Smooth muscle cell (in vitro differentiated cells): ENCODE measurements around the gene RNF208. TPM values are rescaled to one million over a fixed set of nuclear protein-coding genes. Genes with fewer than 3 reads are reported as not detected.

ENCODE experiments used
- DNase-seq: peaks from one replicate; lab custom pipeline; 2025; ENCODE audit not compliant: unreplicated experiment; lab: John Stamatoyannopoulos, UW
- H2AFZ ChIP-seq: fragments of 200-600 bp; sonication (generic); 2 replicates; pipeline ENCODE4 v1.6.0; 2016; ENCODE audit warnings: antibody characterized with exemption, low read depth, mild to moderate bottlenecking
- H3F3A ChIP-seq: fragments of 200-600 bp; sonication (generic); 2 replicates; pipeline ENCODE4 v1.6.0; 2017; ENCODE audit warnings: antibody characterized with exemption, low read depth
- H3K27ac ChIP-seq: fragments of 200-600 bp; sonication (generic); 2 replicates; pipeline ENCODE4 v1.5.1; 2016; ENCODE audit warnings: low read depth, mild to moderate bottlenecking
- H3K27me3 ChIP-seq: fragments of 200-600 bp; sonication (generic); 2 replicates; pipeline ENCODE4 v1.6.1; 2016; ENCODE audit warnings: low read depth, mild to moderate bottlenecking
- H3K36me3 ChIP-seq: fragments of 200-600 bp; sonication (generic); 2 replicates; pipeline ENCODE4 v1.5.1; 2016; ENCODE audit warnings: low read depth
- H3K4me1 ChIP-seq: fragments of 200-600 bp; sonication (generic); 2 replicates; pipeline ENCODE4 v1.5.1; 2016; ENCODE audit warnings: low read depth
- H3K4me2 ChIP-seq: fragments of 200-600 bp; sonication (generic); 2 replicates; pipeline ENCODE4 v1.6.0; 2016; ENCODE audit warnings: mild to moderate bottlenecking
- H3K4me3 ChIP-seq: fragments of 200-600 bp; sonication (generic); 2 replicates; pipeline ENCODE4 v1.5.1; 2016; ENCODE audit warnings: mild to moderate bottlenecking
- H3K79me2 ChIP-seq: fragments of 200-600 bp; sonication (generic); 2 replicates; pipeline ENCODE4 v1.6.0; 2016; ENCODE audit warnings: low read depth, mild to moderate bottlenecking
- H3K9ac ChIP-seq: fragments of 200-600 bp; sonication (generic); 2 replicates; pipeline ENCODE4 v1.6.0; 2016; ENCODE audit warnings: low read depth
- H3K9me3 ChIP-seq: fragments of 200-600 bp; sonication (generic); replicated peaks from 2 replicates; pipeline ENCODE4 v1.5.1; 2016; ENCODE audit warnings: low read depth
- H4K20me1 ChIP-seq: fragments of 200-600 bp; sonication (generic); 2 replicates; pipeline ENCODE4 v1.6.0; 2016; ENCODE audit warnings: low read depth
- WGBS: methylation state at CpG from one replicate; pipeline ENCODE4 v1.1.7; 2016; ENCODE audit warnings: low lambda C conversion rate; 5-methylcytosine and 5-hydroxymethylcytosine counted together
- polyA plus RNA-seq: library from polyadenylated mRNA; unstranded; fragments of >200 nt; fragmentation: Nextera tagmentation; extraction: Ambion mirVana; gene quantifications from 2 replicates; pipeline ENCODE4 v1.2.1, GENCODE V29; 2016
- total RNA-seq: library from RNA; depleted of rRNA; stranded (reverse); fragments of >200 nt; gene quantifications from 2 replicates; pipeline ENCODE4 v1.2.3, GENCODE V29; 2014
- TF ChIP-seq, protein P1 (sequence below): fragments of 200-600 bp; sonication (generic); IDR thresholded peaks from 2 replicates; pipeline ENCODE4 v1.5.1; 2017; ENCODE audit warnings: borderline replicate concordance, mild to moderate bottlenecking, antibody characterized with exemption; ENCODE audit not compliant: insufficient read depth, poor library complexity, severe bottlenecking

The RNF208 gene
- total and polyA plus RNA-seq, 2 experiments from 2014 or later: 0.36 to 1.4 TPM

DNA sequence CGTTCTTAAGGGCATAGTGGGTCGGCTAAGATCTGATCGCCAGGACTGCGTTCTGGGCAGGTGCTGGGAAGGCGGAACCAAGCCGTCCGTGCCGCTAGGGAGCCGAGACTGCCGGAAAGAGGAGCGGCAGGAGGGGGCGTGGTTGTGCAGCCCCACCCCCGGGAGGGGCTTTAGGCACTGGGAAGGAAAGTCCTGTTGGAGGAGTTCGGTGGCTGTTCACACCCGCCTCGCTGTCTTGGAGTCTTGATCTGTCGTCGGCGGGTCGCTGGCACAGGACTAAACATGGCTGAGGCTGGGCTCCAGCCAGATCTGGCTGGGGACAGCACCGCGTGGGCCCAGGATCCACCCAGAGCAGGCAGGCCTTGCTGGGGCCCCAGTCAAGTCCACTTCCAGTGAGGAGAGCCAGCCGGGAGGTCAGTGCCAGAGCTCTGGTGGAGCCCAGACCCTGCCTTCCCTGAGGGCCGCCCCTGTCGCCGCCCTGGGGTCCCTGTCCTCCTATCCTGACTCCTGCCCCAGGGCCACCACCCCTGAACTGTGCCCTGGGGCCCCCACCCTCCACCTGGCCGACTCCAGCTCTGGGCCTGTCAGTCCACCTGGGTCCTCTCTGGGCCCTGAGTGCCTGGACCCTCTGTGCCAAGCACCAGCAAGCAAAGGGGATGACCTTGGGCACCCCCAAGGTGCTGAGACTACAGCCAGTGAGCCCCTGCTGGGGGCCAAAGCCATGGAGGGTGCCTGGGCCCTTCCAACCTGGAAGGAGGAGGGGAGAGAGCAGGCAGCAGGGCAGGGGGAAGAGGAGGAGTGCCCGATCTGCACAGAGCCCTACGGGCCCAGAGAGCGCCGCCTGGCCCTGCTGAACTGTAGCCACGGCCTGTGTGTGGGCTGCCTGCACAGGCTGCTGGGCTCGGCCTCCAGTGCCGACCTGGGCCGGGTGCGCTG, 4.5 kb downstream of the RNF208 start:
- Histone ChIP-seq H3K4me3 (peak overlapping the region; percentile 28), H2AFZ (no peak overlapping the region), H3K79me2 (no peaks in the 10 kb centered on the region), H3K27ac (peak overlapping the region; percentile 19), H3K36me3 (no peaks in the 10 kb centered on the region), H3K27me3 (no peaks in the 10 kb centered on the region), H3K4me1 (peaks cover 3% of the 10 kb centered on the region), H3K9ac (no peak overlapping the region), H4K20me1 (no peaks in the 10 kb centered on the region), H3F3A (no peaks in the 10 kb centered on the region), H3K9me3 (no peaks in the 10 kb centered on the region), H3K4me2 (peak overlapping the region; percentile 70)
- peak; percentile 21 for DNase-seq
- TF ChIP-seq, protein P1, sequence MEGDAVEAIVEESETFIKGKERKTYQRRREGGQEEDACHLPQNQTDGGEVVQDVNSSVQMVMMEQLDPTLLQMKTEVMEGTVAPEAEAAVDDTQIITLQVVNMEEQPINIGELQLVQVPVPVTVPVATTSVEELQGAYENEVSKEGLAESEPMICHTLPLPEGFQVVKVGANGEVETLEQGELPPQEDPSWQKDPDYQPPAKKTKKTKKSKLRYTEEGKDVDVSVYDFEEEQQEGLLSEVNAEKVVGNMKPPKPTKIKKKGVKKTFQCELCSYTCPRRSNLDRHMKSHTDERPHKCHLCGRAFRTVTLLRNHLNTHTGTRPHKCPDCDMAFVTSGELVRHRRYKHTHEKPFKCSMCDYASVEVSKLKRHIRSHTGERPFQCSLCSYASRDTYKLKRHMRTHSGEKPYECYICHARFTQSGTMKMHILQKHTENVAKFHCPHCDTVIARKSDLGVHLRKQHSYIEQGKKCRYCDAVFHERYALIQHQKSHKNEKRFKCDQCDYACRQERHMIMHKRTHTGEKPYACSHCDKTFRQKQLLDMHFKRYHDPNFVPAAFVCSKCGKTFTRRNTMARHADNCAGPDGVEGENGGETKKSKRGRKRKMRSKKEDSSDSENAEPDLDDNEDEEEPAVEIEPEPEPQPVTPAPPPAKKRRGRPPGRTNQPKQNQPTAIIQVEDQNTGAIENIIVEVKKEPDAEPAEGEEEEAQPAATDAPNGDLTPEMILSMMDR: no peak
- 52% methylated on average over 33 of the region's 36 CpGs for WGBS

DNA sequence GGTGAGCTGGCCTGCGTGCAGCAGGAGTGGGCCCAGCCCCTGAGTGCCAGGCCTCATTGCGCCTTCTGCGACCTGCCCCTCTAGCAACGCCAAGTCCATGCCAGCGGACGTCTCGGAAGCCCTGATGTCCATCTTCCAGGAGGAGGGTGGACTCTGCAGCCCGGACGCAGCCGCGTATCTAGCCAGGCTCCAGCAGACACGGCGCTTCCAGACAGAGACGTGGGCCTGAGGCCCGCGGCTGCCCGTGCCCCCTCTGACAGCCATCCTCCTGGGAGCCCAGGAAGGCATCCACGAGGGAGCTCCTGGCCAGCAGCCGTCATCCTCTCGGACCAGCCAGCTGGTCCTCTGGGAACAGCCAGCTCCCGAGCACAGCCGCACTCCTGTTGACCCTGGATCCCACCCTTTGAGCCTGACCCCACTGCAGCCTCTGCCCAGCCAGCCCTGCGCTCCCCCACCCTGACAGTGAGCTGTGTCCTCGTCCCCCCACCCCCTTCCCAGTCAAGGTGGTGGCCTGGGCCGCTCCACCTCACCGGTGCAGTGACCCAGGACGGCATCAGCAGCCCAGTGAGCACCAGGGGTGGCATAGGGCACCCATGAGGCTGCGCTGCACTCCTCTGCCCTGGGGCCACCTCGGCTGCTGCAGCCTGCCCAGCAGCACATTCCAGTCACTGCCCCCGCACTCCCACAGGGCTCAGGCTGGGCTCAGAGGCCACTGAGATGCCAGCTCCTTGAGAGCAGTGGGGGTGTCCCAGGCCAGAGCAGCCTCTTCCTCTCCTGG, 5.7 kb downstream of the RNF208 start:
- no peak for DNase-seq
- H3K79me2 ChIP-seq: no peaks in the 10 kb centered on the region
- H2AFZ ChIP-seq: no peak overlapping the region
- no peaks in the 10 kb centered on the region for H3K36me3 ChIP-seq
- no peaks in the 10 kb centered on the region for H3K4me1 ChIP-seq
- H3K4me3 ChIP-seq: no peak overlapping the region
- no peaks in the 10 kb centered on the region for H3F3A ChIP-seq
- H3K27me3 ChIP-seq: no peaks in the 10 kb centered on the region
- H3K4me2 ChIP-seq: peak overlapping the region; percentile 70
- 93% methylated on average over 25 of the region's 30 CpGs for WGBS
- no peaks in the 10 kb centered on the region for H4K20me1 ChIP-seq
- H3K9me3 ChIP-seq: no peaks in the 10 kb centered on the region
- TF ChIP-seq, protein P1: no peak
- no peak overlapping the region for H3K27ac ChIP-seq
- no peak overlapping the region for H3K9ac ChIP-seq

DNA sequence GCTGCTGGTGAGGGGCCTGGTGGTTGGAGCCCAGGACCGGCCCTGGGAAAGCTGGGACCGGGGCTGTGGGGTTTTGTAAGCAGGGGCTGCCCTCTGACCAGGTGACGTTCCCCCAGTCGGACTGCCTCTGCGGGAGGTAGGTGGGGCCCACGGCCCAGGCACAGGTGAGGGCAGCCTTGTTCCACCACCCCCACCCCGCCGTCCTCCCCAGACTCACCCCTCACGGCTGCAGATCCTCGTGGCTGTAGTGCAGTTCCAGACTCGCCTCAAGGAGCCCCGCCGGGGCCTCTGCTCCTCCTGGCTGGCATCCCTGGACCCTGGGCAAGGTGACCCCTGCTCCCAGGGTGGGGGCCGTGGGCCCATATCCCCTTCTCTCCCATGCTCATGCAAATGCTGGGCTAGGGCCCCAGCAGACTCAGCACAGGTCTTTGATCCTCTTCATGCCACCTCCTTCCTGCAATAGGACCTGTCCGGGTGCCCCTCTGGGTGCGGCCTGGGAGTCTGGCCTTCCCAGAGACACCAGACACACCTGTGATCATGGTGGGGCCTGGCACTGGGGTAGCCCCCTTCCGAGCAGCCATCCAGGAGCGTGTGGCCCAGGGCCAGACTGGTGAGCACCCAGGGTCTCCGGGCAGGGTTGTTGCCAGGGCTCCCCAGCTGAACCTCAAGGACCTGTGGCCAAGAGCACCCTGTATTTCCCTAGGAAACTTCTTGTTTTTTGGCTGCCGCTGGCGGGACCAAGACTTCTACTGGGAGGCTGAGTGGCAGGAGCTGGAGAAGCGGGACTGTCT, 6.6 kb downstream of the RNF208 start:
- H3K36me3 ChIP-seq: no peaks in the 10 kb centered on the region
- no peaks in the 10 kb centered on the region for H3K27me3 ChIP-seq
- H2AFZ ChIP-seq: no peak overlapping the region
- DNase-seq: no peak
- H4K20me1 ChIP-seq: no peaks in the 10 kb centered on the region
- no peaks in the 10 kb centered on the region for H3K79me2 ChIP-seq
- no peak overlapping the region for H3K27ac ChIP-seq
- TF ChIP-seq, protein P1: no peak
- H3K4me1 ChIP-seq: no peaks in the 10 kb centered on the region
- H3K4me3 ChIP-seq: no peak overlapping the region
- no peak overlapping the region for H3K9ac ChIP-seq
- no peak overlapping the region for H3K4me2 ChIP-seq
- 97% methylated on average over 22 of the region's 22 CpGs for WGBS
- H3F3A ChIP-seq: no peaks in the 10 kb centered on the region
- no peaks in the 10 kb centered on the region for H3K9me3 ChIP-seq
